ENCODE data around the gene ZC2HC1C.

The ZC2HC1C gene

GRCh38 chr14:75069121-75069810, at the start of gene ZC2HC1C:
TSS of gene ZC2HC1C (plus strand) at chr14:75069641. CDS start at chr14:75070574, 933 bp downstream.
- Mint-ChIP-seq H3K4me3 (no peak within 1 kb of the TSS), H3K4me1 (ENCODE audit: low read depth) (peaks cover 5% of the 10 kb centered on the region), H3K9me3 (no peaks in the 10 kb centered on the region), H3K27me3 (no peaks in the 10 kb centered on the region), H3K36me3 (ENCODE audit: low read depth) (no peaks in the 10 kb centered on the region), H3K27ac (peak within 1 kb of the TSS; percentile 71)

GRCh38 chr14:75022655-75023054, 46.8 kb upstream of the ZC2HC1C start:
- Mint-ChIP-seq H3K27ac (no peak overlapping the region), H3K4me3 (no peak overlapping the region), H3K36me3 (ENCODE audit: low read depth) (peaks cover 46% of the 10 kb centered on the region), H3K9me3 (no peaks in the 10 kb centered on the region), H3K4me1 (ENCODE audit: low read depth) (no peaks in the 10 kb centered on the region), H3K27me3 (no peaks in the 10 kb centered on the region)

GRCh38 chr14:75023108-75023507, 46.3 kb upstream of the ZC2HC1C start:
- peaks cover 46% of the 10 kb centered on the region for H3K36me3 Mint-ChIP-seq (ENCODE audit: low read depth)
- H3K27ac Mint-ChIP-seq: no peak overlapping the region
- no peak overlapping the region for H3K4me3 Mint-ChIP-seq
- H3K9me3 Mint-ChIP-seq: no peaks in the 10 kb centered on the region
- H3K27me3 Mint-ChIP-seq: no peaks in the 10 kb centered on the region
- no peaks in the 10 kb centered on the region for H3K4me1 Mint-ChIP-seq (ENCODE audit: low read depth)

- Mint-ChIP-seq H3K9me3 (no peaks in the 10 kb centered on the region), H3K4me3 (no peak overlapping the region), H3K27ac (no peak overlapping the region), H3K36me3 (ENCODE audit: low read depth) (peaks cover 34% of the 10 kb centered on the region), H3K27me3 (no peaks in the 10 kb centered on the region), H3K4me1 (ENCODE audit: low read depth) (no peaks in the 10 kb centered on the region)
Measured at GRCh38 chr14:75025082-75025481, 44.4 kb upstream of the ZC2HC1C start.

GRCh38 chr14:75025876-75026275, 43.6 kb upstream of the ZC2HC1C start:
- H3K9me3 Mint-ChIP-seq: no peaks in the 10 kb centered on the region
- no peak overlapping the region for H3K4me3 Mint-ChIP-seq
- no peaks in the 10 kb centered on the region for H3K27me3 Mint-ChIP-seq
- no peak overlapping the region for H3K27ac Mint-ChIP-seq
- no peaks in the 10 kb centered on the region for H3K4me1 Mint-ChIP-seq (ENCODE audit: low read depth)
- H3K36me3 Mint-ChIP-seq (ENCODE audit: low read depth): peaks cover 38% of the 10 kb centered on the region

GRCh38 chr14:75030147-75030546, 39.3 kb upstream of the ZC2HC1C start:
- Mint-ChIP-seq H3K4me3 (no peak overlapping the region), H3K4me1 (ENCODE audit: low read depth) (no peaks in the 10 kb centered on the region), H3K27ac (no peak overlapping the region), H3K27me3 (no peaks in the 10 kb centered on the region), H3K36me3 (ENCODE audit: low read depth) (peaks cover 43% of the 10 kb centered on the region), H3K9me3 (no peaks in the 10 kb centered on the region)

GRCh38 chr14:75032939-75033338, 36.5 kb upstream of the ZC2HC1C start:
- no peak overlapping the region for H3K4me3 Mint-ChIP-seq
- peaks cover 60% of the 10 kb centered on the region for H3K36me3 Mint-ChIP-seq (ENCODE audit: low read depth)
- H3K9me3 Mint-ChIP-seq: no peaks in the 10 kb centered on the region
- H3K27me3 Mint-ChIP-seq: no peaks in the 10 kb centered on the region
- no peaks in the 10 kb centered on the region for H3K4me1 Mint-ChIP-seq (ENCODE audit: low read depth)
- H3K27ac Mint-ChIP-seq: no peak overlapping the region

GRCh38 chr14:75040507-75040906, 28.9 kb upstream of the ZC2HC1C start:
- H3K36me3 Mint-ChIP-seq (ENCODE audit: low read depth): peaks cover 59% of the 10 kb centered on the region
- H3K4me3 Mint-ChIP-seq: no peak overlapping the region
- no peaks in the 10 kb centered on the region for H3K9me3 Mint-ChIP-seq
- H3K27ac Mint-ChIP-seq: no peak overlapping the region
- H3K4me1 Mint-ChIP-seq (ENCODE audit: low read depth): peaks cover 14% of the 10 kb centered on the region
- no peaks in the 10 kb centered on the region for H3K27me3 Mint-ChIP-seq

GRCh38 chr14:75040959-75041358, 28.5 kb upstream of the ZC2HC1C start:
- Mint-ChIP-seq H3K27ac (no peak overlapping the region), H3K9me3 (no peaks in the 10 kb centered on the region), H3K36me3 (ENCODE audit: low read depth) (peaks cover 55% of the 10 kb centered on the region), H3K4me3 (no peak overlapping the region), H3K27me3 (no peaks in the 10 kb centered on the region), H3K4me1 (ENCODE audit: low read depth) (peaks cover 18% of the 10 kb centered on the region)

GRCh38 chr14:75041613-75042012, 27.8 kb upstream of the ZC2HC1C start:
- no peak overlapping the region for H3K4me3 Mint-ChIP-seq
- no peak overlapping the region for H3K27ac Mint-ChIP-seq
- H3K9me3 Mint-ChIP-seq: no peaks in the 10 kb centered on the region
- no peaks in the 10 kb centered on the region for H3K27me3 Mint-ChIP-seq
- peaks cover 55% of the 10 kb centered on the region for H3K36me3 Mint-ChIP-seq (ENCODE audit: low read depth)
- H3K4me1 Mint-ChIP-seq (ENCODE audit: low read depth): peaks cover 24% of the 10 kb centered on the region

GRCh38 chr14:75042035-75042434, 27.4 kb upstream of the ZC2HC1C start:
- no peak overlapping the region for H3K4me3 Mint-ChIP-seq
- peaks cover 28% of the 10 kb centered on the region for H3K4me1 Mint-ChIP-seq (ENCODE audit: low read depth)
- H3K36me3 Mint-ChIP-seq (ENCODE audit: low read depth): peaks cover 55% of the 10 kb centered on the region
- H3K27ac Mint-ChIP-seq: no peak overlapping the region
- H3K27me3 Mint-ChIP-seq: no peaks in the 10 kb centered on the region
- H3K9me3 Mint-ChIP-seq: no peaks in the 10 kb centered on the region

GRCh38 chr14:75044322-75044721, 25.1 kb upstream of the ZC2HC1C start:
- H3K4me3 Mint-ChIP-seq: no peak overlapping the region
- no peaks in the 10 kb centered on the region for H3K27me3 Mint-ChIP-seq
- peaks cover 46% of the 10 kb centered on the region for H3K4me1 Mint-ChIP-seq (ENCODE audit: low read depth)
- peaks cover 66% of the 10 kb centered on the region for H3K36me3 Mint-ChIP-seq (ENCODE audit: low read depth)
- H3K27ac Mint-ChIP-seq: no peak overlapping the region
- H3K9me3 Mint-ChIP-seq: no peaks in the 10 kb centered on the region

- H3K27ac Mint-ChIP-seq: no peak overlapping the region
- no peaks in the 10 kb centered on the region for H3K27me3 Mint-ChIP-seq
- H3K36me3 Mint-ChIP-seq (ENCODE audit: low read depth): peaks cover 70% of the 10 kb centered on the region
- no peaks in the 10 kb centered on the region for H3K9me3 Mint-ChIP-seq
- H3K4me1 Mint-ChIP-seq (ENCODE audit: low read depth): peaks cover 50% of the 10 kb centered on the region
- peak overlapping the region; percentile 9 for H3K4me3 Mint-ChIP-seq
Measured at GRCh38 chr14:75044752-75045151, 24.7 kb upstream of the ZC2HC1C start.

GRCh38 chr14:75046275-75046674, 23.2 kb upstream of the ZC2HC1C start:
- H3K4me3 Mint-ChIP-seq: no peak overlapping the region
- peaks cover 63% of the 10 kb centered on the region for H3K4me1 Mint-ChIP-seq (ENCODE audit: low read depth)
- peak overlapping the region; percentile 50 for H3K27ac Mint-ChIP-seq
- H3K9me3 Mint-ChIP-seq: no peaks in the 10 kb centered on the region
- H3K27me3 Mint-ChIP-seq: no peaks in the 10 kb centered on the region
- H3K36me3 Mint-ChIP-seq (ENCODE audit: low read depth): peaks cover 69% of the 10 kb centered on the region

GRCh38 chr14:75046899-75047298, 22.5 kb upstream of the ZC2HC1C start:
- no peak overlapping the region for H3K27ac Mint-ChIP-seq
- peaks cover 67% of the 10 kb centered on the region for H3K4me1 Mint-ChIP-seq (ENCODE audit: low read depth)
- no peak overlapping the region for H3K4me3 Mint-ChIP-seq

GRCh38 chr14:75047506-75047905, 21.9 kb upstream of the ZC2HC1C start:
- Mint-ChIP-seq H3K4me3 (no peak overlapping the region), H3K9me3 (no peaks in the 10 kb centered on the region), H3K27ac (no peak overlapping the region), H3K27me3 (no peaks in the 10 kb centered on the region), H3K4me1 (ENCODE audit: low read depth) (peaks cover 67% of the 10 kb centered on the region), H3K36me3 (ENCODE audit: low read depth) (peaks cover 62% of the 10 kb centered on the region)

More at GRCh38 chr14:75046899-75047298, 22.5 kb upstream of the ZC2HC1C start:
- Mint-ChIP-seq H3K9me3 (no peaks in the 10 kb centered on the region), H3K36me3 (ENCODE audit: low read depth) (peaks cover 64% of the 10 kb centered on the region), H3K27me3 (no peaks in the 10 kb centered on the region)

Data from stimulated activated naive CD8-positive, alpha-beta T cell treated with anti-CD3 and anti-CD28 coated beads, Interleukin-15, Interleukin-2, amounts not matched to agents 100 ng/mL and 50 ng/mL, for 24 hours (primary cell).